GM19351 (cell line): ENCODE measurements around the gene UTP14C.
A peak's percentile ranks its signal among the peaks of the same experiment; 100 is the strongest.
"Not testable (repeated sequence)": the region's sequence is repeated elsewhere in the genome, so short reads cannot be mapped to it uniquely, and the experiment has no call there.

Experiments
- ATAC-seq: cut with Tn5 transposase; IDR thresholded peaks from one replicate; pipeline ENCODE4 v1.9.1; 2021; ENCODE audit warnings: mild to moderate bottlenecking, moderate library complexity; ENCODE audit not compliant: unreplicated experiment

UTP14C gene

DNA sequence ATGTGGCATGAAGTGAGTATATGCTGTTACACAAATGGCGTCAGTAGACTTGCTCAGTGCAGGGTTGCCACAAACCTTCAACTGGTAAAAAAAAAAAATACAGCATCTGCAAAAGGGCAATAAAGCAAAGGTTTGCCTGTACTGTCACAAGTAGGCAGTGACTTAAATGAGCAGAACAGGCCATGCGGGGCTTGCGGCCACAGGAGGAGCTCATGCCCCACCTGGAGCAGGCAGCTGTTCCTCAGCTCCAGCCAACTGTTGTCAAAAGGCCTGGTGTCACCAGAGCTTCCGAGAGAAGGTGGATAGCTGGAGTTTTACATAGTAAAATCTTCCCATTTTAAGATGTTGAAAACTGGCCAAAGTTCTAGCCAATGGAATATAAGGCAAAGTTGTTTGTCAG is 20.9 kb upstream of the UTP14C start:
- no peak for ATAC-seq

- no peak for ATAC-seq
Measured at GRCh38 chr13:52004511-52005170, 19.9 kb upstream of the UTP14C start.

- ATAC-seq: no peak
Measured at GRCh38 chr13:52005841-52006522, 18.5 kb upstream of the UTP14C start.

DNA sequence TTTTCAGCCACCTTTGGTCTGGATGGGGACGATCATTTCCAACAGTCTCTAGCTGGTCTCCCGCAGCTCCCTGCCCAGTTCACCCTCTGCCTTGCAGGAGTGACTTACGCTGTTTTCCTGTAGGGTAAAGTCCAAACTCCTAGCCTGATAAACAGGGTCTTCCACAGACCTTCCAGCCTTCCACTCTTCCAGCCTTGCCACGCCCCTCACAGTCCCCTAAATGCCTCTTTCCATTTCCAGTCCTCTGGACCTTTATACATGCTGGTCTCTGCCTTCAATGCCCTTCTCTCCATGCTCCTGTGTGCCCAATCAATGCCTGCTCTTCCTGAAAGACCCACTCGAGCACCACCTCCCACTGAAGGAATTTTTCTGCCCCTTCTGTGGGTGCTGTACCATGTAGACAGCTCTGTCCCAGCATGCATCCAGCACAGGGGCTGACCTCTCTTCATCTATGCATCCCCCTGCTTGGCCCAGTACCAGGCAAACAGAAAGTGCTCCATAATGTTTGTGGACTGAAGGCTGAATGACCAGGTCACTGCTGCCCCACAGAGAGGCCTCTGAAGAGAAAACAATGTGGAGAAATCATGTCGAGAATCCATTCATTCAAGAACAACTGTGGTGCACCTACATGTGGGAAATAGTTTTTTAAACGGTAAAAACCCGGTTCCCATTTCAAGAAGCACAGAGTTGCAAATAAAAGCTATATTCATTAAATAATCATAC is 17.8 kb upstream of the UTP14C start:
- no peak for ATAC-seq

DNA sequence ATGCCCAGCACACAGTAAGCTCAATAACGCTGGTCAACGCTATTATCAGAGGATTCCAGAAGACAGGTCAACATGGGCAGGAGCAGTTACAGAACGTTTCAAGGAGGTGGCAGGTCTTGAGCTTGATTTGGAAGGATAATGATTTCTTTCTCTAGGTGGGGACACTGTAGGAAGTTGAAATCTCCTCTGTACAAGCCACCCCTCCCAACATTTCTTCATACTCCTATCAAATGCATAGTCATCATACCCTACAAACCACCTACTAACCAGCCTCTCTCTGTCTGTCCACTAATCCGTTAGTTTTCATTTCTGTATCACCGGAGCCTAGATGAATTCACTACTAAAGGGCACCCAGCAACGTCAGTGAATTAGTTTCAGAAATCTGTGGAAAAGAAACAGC is 14.5 kb upstream of the UTP14C start:
- no peak for ATAC-seq

GRCh38 chr13:52010890-52011631 is 13.4 kb upstream of the UTP14C start, which contains the start of gene ATP7B:
ATP7B (minus strand) TSS chr13:52011450; CDS start chr13:52011337, 113 bp downstream.
- no peak for ATAC-seq

DNA sequence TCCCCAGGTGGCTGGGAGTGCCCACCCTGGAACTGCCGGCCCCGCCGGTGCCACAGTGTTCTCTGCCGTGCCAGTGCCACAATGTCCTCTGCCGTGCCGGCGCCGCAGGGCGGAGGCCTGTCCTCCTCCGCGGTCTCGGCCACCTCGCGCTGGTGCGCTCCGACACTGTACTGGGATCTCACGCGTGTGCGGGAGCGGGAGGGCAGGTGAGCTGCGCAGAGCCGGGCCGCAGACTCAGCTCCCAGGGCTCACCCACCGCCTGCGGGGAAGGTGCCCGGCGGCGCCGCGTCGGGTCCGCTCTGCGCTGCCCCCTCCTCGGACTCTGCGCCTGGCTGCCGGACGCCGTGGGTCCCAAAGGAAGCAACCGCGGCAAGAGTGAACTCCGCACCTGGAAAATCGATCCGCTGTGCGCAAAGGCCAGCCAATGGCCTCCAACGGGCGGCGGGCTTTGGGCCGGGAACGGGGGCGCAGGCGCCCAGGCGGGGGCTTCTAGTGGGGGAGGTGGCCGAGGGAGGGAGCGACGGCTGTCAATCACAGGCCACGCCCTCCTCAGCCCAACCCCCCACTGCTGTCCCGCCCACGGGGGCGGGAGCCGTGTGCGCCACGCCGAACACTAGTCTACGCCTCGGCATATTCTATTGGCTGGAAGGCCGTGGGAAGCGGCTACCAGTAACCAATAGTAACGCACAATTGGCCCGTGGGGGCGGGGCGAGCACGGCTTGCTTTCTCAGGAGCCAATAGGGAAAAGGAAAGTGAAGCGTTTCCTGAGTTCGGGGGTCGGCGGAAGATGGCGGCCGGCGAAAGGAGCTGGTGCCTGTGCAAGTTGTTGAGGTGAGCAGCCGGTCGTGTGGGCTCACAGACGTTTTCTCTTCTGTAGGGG is 12.6 kb upstream of the UTP14C start, which contains the start of gene ALG11:
TSS of gene ALG11 (plus strand) at position 767 of the 880 bp plus-strand sequence. CDS start at position 788, 21 bp downstream.
- peak; percentile 99 for ATAC-seq

DNA sequence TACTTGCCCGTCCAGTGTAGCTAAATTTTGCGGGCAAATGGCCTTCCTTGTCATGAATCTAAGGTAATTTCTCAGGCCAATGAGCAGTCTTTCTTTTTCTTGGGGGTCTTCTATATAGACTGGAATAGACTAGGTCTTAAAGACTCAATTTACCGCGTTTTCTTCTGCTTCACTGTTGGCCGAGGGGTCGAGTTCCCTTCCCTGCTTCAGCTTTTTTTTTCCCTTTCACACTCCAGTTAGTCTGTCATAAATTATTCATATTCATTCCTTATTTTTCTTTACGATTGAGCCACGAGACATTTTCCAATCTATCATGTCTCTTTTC is 12.0 kb upstream of the UTP14C start:
- no peak for ATAC-seq

DNA sequence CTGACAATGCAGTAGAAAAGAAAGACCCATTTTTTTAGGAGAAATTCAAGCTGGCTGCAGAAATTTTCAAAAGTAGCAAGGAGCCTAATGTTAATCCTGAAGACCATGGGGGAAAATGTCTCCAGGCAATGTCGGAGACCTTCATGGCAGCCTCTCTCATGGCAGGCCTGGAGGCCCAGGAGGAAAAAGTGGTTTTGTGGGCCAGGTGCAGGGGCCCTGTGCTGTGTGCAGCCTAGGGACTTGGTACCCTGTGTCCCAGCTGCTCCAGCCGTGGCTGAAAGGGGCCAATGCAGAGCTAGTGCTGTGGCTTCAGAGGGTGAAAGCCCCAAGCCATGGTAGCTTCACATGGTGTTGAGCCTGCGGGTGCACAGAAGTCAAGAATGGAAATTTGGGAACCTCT is 8.2 kb upstream of the UTP14C start:
- ATAC-seq: no peak

DNA sequence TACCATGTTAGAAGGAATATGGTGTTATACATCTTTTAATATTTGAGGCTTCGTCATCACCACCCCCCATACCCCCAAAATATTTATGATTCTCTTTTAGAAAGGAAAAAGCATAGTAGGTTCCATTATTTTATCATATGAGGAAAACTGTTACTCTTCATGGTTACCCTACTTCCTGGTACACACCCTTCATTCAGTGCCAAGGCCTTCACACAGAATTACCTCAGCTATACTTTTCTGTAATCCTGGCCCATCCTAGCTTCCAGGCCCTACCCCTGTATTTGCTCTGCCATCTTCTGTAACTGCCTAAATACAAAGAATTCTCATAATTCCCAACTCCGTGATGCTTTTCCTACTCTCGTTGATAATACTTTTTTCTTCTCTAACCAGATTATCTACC is 4.3 kb upstream of the UTP14C start:
- no peak for ATAC-seq

DNA sequence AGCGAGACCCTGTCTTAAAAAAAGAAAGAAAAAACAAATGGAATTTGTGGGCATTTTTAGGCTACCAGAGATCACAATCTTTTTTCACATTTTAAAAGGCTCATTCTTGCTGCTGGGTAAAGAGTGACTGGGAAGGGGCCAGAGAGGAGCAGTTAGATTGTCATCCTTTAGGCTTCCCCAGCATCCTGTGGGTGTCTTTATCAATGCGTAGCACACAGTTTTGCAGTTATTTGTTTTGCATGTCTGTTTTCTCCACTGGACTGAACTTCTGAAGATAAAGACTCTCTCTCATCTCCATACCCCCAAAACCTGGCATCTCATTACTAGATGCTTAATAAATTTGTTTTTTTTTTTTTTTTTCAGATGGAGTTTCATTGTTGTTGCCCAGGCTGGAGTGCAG is 2.1 kb upstream of the UTP14C start:
- no peak for ATAC-seq

DNA sequence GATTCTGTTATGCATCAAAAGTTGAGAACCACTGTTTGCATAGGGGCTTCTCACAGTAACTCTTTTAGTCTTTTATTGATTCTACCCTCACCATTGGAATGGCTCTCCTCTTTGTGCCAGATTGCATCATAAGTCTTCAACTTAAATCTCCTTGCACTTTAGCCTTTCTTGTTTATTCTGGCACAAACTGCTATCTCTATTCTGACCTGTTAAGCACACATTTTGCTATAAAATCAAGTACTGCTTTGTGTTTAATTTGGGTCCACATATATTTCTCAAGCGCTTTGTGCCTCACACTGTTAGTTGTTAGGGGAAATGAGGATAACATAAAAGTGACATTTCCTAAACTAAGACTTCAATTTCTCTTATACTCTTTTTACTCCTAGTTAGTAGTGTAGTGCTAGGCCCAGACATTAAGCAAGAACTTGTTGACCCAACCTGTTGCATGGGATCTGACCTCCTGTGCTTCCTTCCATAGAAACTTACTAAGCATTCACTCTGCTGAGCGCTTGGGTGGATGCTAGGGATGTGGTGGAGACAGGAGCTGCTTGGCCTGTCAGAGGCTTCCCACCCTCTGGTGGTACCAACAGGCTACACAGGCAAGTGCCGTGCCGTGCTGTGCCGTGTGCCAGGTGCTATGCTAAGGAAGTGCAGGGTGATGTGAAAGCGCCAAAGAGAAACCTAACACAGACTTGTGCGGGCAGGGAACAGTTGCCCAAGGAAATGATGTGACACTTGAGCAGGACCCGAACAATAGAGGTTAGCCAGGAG is 1.2 kb downstream of the UTP14C start:
- no peak for ATAC-seq

- no peak for ATAC-seq
Measured at GRCh38 chr13:52026246-52026626, 1.7 kb downstream of the UTP14C start.

- ATAC-seq: no peak
Measured at GRCh38 chr13:52027832-52028231, 3.3 kb downstream of the UTP14C start.

GRCh38 chr13:52029569-52029968 is 5.1 kb downstream of the UTP14C start:
- no peak for ATAC-seq

DNA sequence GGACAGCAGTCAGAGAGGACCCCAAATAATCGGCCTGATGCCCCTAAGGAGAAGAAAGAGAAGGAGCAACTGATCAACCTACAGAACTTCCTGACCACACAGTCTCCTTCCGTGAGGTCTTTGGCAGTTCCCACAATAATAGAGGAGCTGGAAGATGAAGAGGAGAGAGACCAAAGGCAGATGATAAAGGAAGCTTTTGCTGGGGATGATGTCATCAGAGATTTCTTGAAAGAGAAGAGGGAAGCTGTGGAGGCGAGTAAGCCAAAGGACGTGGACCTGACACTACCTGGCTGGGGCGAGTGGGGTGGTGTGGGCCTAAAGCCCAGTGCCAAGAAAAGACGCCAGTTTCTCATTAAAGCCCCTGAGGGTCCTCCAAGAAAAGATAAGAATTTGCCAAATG is 5.9 kb downstream of the UTP14C start:
- ATAC-seq: not testable (repeated sequence)

GRCh38 chr13:52033039-52033438 is 8.5 kb downstream of the UTP14C start:
- peak; percentile 43 for ATAC-seq

DNA sequence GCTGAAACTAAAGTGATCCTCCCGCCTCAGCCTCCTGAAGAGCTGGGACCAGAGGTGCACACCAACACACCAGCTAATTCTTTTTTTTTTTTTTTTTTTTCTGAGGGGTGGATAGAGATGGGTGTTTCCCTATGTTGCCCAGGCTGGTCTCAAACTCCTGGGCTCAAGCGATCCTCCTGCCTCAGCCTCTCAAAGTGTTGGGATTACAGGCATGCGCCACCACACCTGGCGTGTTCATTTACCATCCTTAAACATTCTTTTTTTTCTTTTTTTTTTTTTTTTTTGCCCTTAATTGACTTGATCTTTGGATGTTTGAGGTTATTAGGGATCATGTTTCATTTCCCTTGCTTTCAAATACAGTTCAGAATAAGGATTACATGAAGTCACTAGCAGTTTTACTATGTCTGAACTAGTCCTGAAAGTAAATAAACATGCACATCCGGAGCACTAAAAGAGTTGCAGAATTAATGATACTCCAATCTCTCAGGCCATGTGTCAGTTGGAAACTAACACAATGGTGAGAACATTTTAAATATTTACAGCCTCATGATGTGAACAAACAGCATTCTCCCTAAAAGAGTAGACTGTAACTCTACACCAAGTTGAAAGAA is 10.2 kb downstream of the UTP14C start:
- ATAC-seq: no peak

- no peak for ATAC-seq
Measured at GRCh38 chr13:52036037-52036436, 11.5 kb downstream of the UTP14C start.
